Left ventricle myocardium superior (tissue), 1 donor: Measurements from ENCODE around the gene SLC19A2. TPM values are rescaled to one million over a fixed set of nuclear protein-coding genes. Genes with fewer than 3 reads are reported as not detected.
"Not testable (repeated sequence)": the region's sequence is repeated elsewhere in the genome, so short reads cannot be mapped to it uniquely, and the experiment has no call there.

Source experiments
- ATAC-seq: fragments of 200-7000 bp; cut with Tn5 transposase; one replicate; pipeline ENCODE4 v1.9.1; 2020; ENCODE audit warnings: mild to moderate bottlenecking, moderate library complexity
- DNase-seq: peaks from one replicate; pipeline ENCODE4 v3.0.0-alpha.2; 2020
- intact Hi-C: fragments of 100-400 bp; cut with micrococcal nuclease; formaldehyde crosslinking; loops from one replicate; pipeline ENCODE4 v1.11.0; 2022
- long read RNA-seq: library from polyadenylated mRNA; unstranded; transcript quantifications from one replicate; pipeline ENCODE4 v2.0.0, GENCODE V29; 2021
- total RNA-seq: library from RNA; stranded (reverse); fragmentation: NEBNext Ultra II Directional; extraction: Animal tissue kit (Norgen Biotek cat#: 25700); gene quantifications from one replicate; pipeline ENCODE4 v1.2.1, GENCODE V29; 2021
- donor health status: DM: no; HTN: yes; CAD: no; lungs with severe emphysema.

Gene SLC19A2
- 18.2 TPM for total RNA-seq
- long read RNA-seq, transcript SLC19A2-201 (6 exons, 3,671 nt), result major isoform, 22 of 43 reads
- long read RNA-seq, partial matches to known transcripts, result 17 of 43 reads
- long read RNA-seq, other reads (novel, unspliced or antisense), result 3 of 43 reads

- intact Hi-C loops, result no loop called here
- peak; percentile 96 for ATAC-seq
- DNase-seq, result peak; percentile 100
These were observed at the start of gene SLC19A2 for GRCh38 chr1:169485431-169486280. Gene SLC19A2 (minus strand): TSS chr1:169485944. CDS start chr1:169485766, 178 bp downstream.

- ATAC-seq (no peak), DNase-seq (no peak)
- intact Hi-C loops, result no loop called here
These were observed 48.9 kb upstream of the SLC19A2 start for GRCh38 chr1:169534653-169535052.

GRCh38 chr1:169533528-169534190 is 47.9 kb upstream of the SLC19A2 start:
- intact Hi-C loops, DNase-seq, ATAC-seq: not testable (repeated sequence)

- DNase-seq (no peak), ATAC-seq (no peak)
- intact Hi-C loops, result no loop called here
These were observed 44.7 kb upstream of the SLC19A2 start for GRCh38 chr1:169530448-169530847.

GRCh38 chr1:169529068-169529642 is 43.4 kb upstream of the SLC19A2 start:
- intact Hi-C loops, result no loop called here
- no peak for DNase-seq
- no peak for ATAC-seq

GRCh38 chr1:169528215-169529067 is 42.7 kb upstream of the SLC19A2 start:
- intact Hi-C loops, result no loop called here
- DNase-seq, result no peak
- ATAC-seq, result no peak

- no peak for DNase-seq
- peak; percentile 73 for ATAC-seq
- intact Hi-C loops, result no loop called here
These were observed 41.9 kb upstream of the SLC19A2 start for GRCh38 chr1:169527451-169528214.

- no peak for DNase-seq
- intact Hi-C loops, result no loop called here
These were observed 41.3 kb upstream of the SLC19A2 start for GRCh38 chr1:169527001-169527400.

GRCh38 chr1:169526120-169526832 is 40.5 kb upstream of the SLC19A2 start:
- intact Hi-C loops, result no loop called here
- ATAC-seq (no peak), DNase-seq (no peak)

More at GRCh38 chr1:169527001-169527400, 41.3 kb upstream of the SLC19A2 start:
- no peak for ATAC-seq

GRCh38 chr1:169525391-169525790 is 39.6 kb upstream of the SLC19A2 start:
- intact Hi-C loops, result no loop called here
- no peak for ATAC-seq

GRCh38 chr1:169523904-169524303 is 38.2 kb upstream of the SLC19A2 start:
- no peak for DNase-seq
- intact Hi-C loops, result no loop called here
- no peak for ATAC-seq

More at GRCh38 chr1:169525391-169525790, 39.6 kb upstream of the SLC19A2 start:
- no peak for DNase-seq

GRCh38 chr1:169521226-169521625 is 35.5 kb upstream of the SLC19A2 start:
- intact Hi-C loops, result no loop called here
- DNase-seq (no peak), ATAC-seq (no peak)

GRCh38 chr1:169517558-169518186 is 31.9 kb upstream of the SLC19A2 start:
- no peak for DNase-seq

GRCh38 chr1:169515641-169516040 is 29.9 kb upstream of the SLC19A2 start:
- intact Hi-C loops, result no loop called here
- DNase-seq (no peak), ATAC-seq (no peak)

More at GRCh38 chr1:169517558-169518186, 31.9 kb upstream of the SLC19A2 start:
- ATAC-seq, result no peak
- intact Hi-C loops, result no loop called here

- intact Hi-C loops, result no loop called here
- DNase-seq (no peak), ATAC-seq (no peak)
These were observed 29.0 kb upstream of the SLC19A2 start for GRCh38 chr1:169514566-169515270.

- no peak for DNase-seq
- intact Hi-C loops, result no loop called here
- ATAC-seq, result peak; percentile 53
These were observed 27.5 kb upstream of the SLC19A2 start for GRCh38 chr1:169513208-169513607.
